Immature natural killer cell (primary cell): Measurements from ENCODE around the gene VILL. TPM values are rescaled to one million over a fixed set of nuclear protein-coding genes. Genes with fewer than 3 reads are reported as not detected.
A peak's percentile ranks its signal among the peaks of the same experiment; 100 is the strongest.

Experiments
- DNase-seq, 3 donors: peaks; one replicate each; pipeline ENCODE4 v3.0.0; 2022; ENCODE audit warnings: mixed read lengths in 1 of 3
- H3K27ac Mint-ChIP-seq, 6 donors: one replicate each; pipeline ENCODE4 v1.8.0; 2020; ENCODE audit warnings: mixed read lengths in 6 of 6, mild to moderate bottlenecking in 5 of 6, inconsistent platforms in 4 of 6, moderate library complexity in 3 of 6
- H3K27me3 Mint-ChIP-seq, 3 donors: one replicate each; pipeline ENCODE4 v1.8.0; 2020 to 2021; ENCODE audit warnings: low read depth in 3 of 3, mild to moderate bottlenecking in 3 of 3, mixed read lengths in 3 of 3, moderate library complexity in 3 of 3, inconsistent platforms in 1 of 3
- H3K36me3 Mint-ChIP-seq, 3 donors: one replicate each; pipeline ENCODE4 v1.8.0; 2020; ENCODE audit warnings: mixed read lengths in 3 of 3, inconsistent platforms in 2 of 3, mild to moderate bottlenecking in 2 of 3
- H3K4me1 Mint-ChIP-seq, 2 donors: one replicate each; pipeline ENCODE4 v1.8.0; 2020; ENCODE audit warnings: inconsistent platforms in 2 of 2, mild to moderate bottlenecking in 2 of 2, mixed read lengths in 2 of 2, moderate library complexity in 1 of 2
- H3K4me3 Mint-ChIP-seq, 5 donors: one replicate each; pipeline ENCODE4 v1.8.0; 2020; ENCODE audit warnings: mild to moderate bottlenecking in 5 of 5, mixed read lengths in 5 of 5, inconsistent platforms in 3 of 5, moderate library complexity in 3 of 5
- H3K9me3 Mint-ChIP-seq, 6 donors: one replicate each; pipeline ENCODE4 v1.8.0; 2020; ENCODE audit warnings: mild to moderate bottlenecking in 6 of 6, mixed read lengths in 6 of 6, inconsistent platforms in 4 of 6, moderate library complexity in 3 of 6
- polyA plus RNA-seq, 3 donors: library from polyadenylated mRNA; unstranded; fragments of 300-500 nt; fragmentation: Illumina TruSeq; gene quantifications; one replicate each; pipeline ENCODE4 v1.2.3, GENCODE V29; 2021

VILL gene
- polyA plus RNA-seq, 3 donors from 2014 or later, result 12.9 to 15.7 (median 14.6) TPM

DNA sequence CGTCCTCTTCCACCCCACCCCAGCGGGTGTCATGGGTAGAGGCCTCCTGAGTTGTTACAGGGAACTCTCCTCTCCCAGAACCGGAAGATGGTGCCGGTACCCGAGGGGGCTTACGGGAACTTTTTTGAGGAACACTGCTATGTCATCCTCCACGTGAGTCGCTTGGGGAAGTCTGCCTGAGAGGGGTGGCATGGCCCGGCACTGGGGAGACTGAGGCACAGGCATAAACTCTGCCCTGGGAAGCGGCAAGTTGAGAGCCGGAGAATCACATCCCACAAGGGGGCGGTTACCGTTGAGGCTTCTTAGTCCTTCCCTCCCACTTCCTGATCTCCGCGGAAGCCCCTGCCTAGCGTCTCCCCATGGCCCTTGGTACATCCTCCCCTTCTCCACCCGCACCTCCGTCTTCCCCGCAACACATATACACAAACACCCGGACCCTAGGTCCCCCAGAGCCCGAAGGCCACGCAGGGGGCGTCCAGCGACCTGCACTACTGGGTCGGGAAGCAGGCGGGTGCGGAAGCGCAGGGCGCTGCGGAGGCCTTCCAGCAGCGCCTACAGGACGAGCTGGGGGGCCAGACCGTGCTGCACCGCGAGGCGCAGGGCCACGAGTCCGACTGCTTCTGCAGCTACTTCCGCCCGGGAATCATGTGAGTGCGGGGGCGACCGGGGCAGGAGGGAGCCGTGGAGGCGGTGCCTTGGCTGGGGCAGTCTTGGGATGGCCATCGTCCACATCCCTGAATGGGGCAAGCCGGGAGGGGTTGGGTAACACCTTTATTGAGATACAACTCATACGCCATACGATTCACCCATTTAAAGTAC is 3.4 kb downstream of the VILL start:
- Mint-ChIP-seq H3K36me3 (peaks cover 5 to 9% (median 8%) of the 10 kb centered on the region in 3 donors), H3K4me1 (peaks cover 53% of the 10 kb centered on the region in 2 donors), H3K9me3 (no peaks in the 10 kb centered on the region), H3K27ac (peak overlapping the region; percentile 91 to 97 (median 94)), H3K4me3 (peak overlapping the region; percentile 95 to 97 (median 97)), H3K27me3 (peaks cover 2 to 3% (median 2%) of the 10 kb centered on the region in 3 donors)
- DNase-seq, result peak; percentile 64 to 71 (median 70)

- Mint-ChIP-seq H3K27ac (peak overlapping the region; percentile 91 to 97 (median 94)), H3K9me3 (no peaks in the 10 kb centered on the region), H3K36me3 (peaks cover 5 to 9% (median 8%) of the 10 kb centered on the region in 3 donors), H3K4me1 (peaks cover 58% of the 10 kb centered on the region in 2 donors), H3K27me3 (peaks cover 0 to 4% (median 3%) of the 10 kb centered on the region in 3 donors), H3K4me3 (peak overlapping the region; percentile 95 to 97 (median 97))
- no peak for DNase-seq
Measured at GRCh38 chr3:37994639-37994972, 4.0 kb downstream of the VILL start.

- peak overlapping the region in 3 of 5 donors; percentile 11 to 97 (median 97) for H3K4me3 Mint-ChIP-seq
- DNase-seq, result no peak
- H3K27ac Mint-ChIP-seq, result peak overlapping the region; percentile 85 to 94 (median 92)
- peaks cover 58% of the 10 kb centered on the region in 2 donors for H3K4me1 Mint-ChIP-seq
- H3K9me3 Mint-ChIP-seq, result no peaks in the 10 kb centered on the region
- H3K36me3 Mint-ChIP-seq, result peaks cover 5 to 9% (median 8%) of the 10 kb centered on the region in 3 donors
- peaks cover 0 to 5% (median 4%) of the 10 kb centered on the region in 3 donors for H3K27me3 Mint-ChIP-seq
Measured at GRCh38 chr3:37995652-37996641, 5.4 kb downstream of the VILL start.

DNA sequence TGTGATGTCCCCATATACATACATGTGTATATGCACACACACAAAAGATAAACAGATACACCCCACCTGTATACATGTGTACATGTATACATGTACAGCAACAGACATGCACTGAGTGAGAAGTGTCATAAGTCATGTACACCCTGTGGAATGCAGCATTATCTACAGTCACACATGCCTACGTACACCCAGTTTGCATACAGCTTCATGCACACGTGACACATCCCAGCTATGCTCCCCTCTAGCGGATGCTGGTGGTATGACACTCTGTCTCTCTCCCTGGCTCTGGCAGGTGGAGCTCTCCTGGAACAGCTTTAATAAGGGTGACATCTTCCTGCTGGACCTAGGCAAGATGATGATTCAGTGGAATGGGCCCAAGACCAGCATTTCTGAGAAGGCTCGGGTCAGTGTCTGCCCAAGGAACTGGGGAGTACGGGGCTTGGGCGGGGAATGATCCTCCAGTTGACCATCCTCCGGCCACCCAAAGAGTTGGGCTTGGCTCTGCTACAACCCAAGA is 6.3 kb downstream of the VILL start:
- Mint-ChIP-seq H3K4me3 (peak overlapping the region; percentile 56 to 72 (median 62)), H3K4me1 (peaks cover 58% of the 10 kb centered on the region in 2 donors), H3K9me3 (no peaks in the 10 kb centered on the region), H3K36me3 (peaks cover 5 to 9% (median 8%) of the 10 kb centered on the region in 3 donors), H3K27me3 (peaks cover 0 to 5% (median 4%) of the 10 kb centered on the region in 3 donors), H3K27ac (peak overlapping the region; percentile 67 to 94 (median 90))
- DNase-seq, result peak; percentile 72 to 79 (median 73)

DNA sequence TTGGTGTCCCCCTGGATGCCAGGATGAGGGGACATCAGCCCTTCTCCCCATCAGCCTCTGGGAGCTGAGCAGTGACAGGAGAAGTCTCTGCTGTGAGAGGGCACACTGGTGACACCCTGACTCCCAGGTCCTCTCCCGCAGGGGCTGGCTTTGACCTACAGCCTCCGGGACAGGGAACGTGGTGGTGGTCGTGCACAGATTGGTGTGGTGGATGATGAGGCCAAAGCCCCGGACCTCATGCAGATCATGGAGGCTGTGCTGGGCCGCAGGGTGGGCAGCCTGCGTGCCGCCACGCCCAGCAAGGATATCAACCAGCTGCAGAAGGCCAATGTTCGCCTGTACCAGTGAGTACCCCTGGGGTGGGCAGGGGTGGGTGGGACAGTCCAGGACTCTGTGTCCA is 6.8 kb downstream of the VILL start:
- H3K9me3 Mint-ChIP-seq, result no peaks in the 10 kb centered on the region
- peak overlapping the region in 5 of 6 donors; percentile 85 to 94 (median 91) for H3K27ac Mint-ChIP-seq
- H3K27me3 Mint-ChIP-seq, result peaks cover 0 to 5% (median 4%) of the 10 kb centered on the region in 3 donors
- peaks cover 5 to 9% (median 8%) of the 10 kb centered on the region in 3 donors for H3K36me3 Mint-ChIP-seq
- H3K4me1 Mint-ChIP-seq, result peaks cover 58% of the 10 kb centered on the region in 2 donors
- peak overlapping the region in 1 of 5 donors; percentile 72 for H3K4me3 Mint-ChIP-seq
- DNase-seq, result no peak

GRCh38 chr3:37997791-37998370 is 7.3 kb downstream of the VILL start:
- Mint-ChIP-seq H3K4me1 (peaks cover 57 to 58% of the 10 kb centered on the region in 2 donors), H3K4me3 (peak overlapping the region in 1 of 5 donors; percentile 72), H3K36me3 (peaks cover 5 to 9% (median 8%) of the 10 kb centered on the region in 3 donors), H3K27me3 (peaks cover 0 to 5% (median 4%) of the 10 kb centered on the region in 3 donors), H3K27ac (peak overlapping the region; percentile 90 to 98 (median 95)), H3K9me3 (no peaks in the 10 kb centered on the region)
- no peak for DNase-seq

DNA sequence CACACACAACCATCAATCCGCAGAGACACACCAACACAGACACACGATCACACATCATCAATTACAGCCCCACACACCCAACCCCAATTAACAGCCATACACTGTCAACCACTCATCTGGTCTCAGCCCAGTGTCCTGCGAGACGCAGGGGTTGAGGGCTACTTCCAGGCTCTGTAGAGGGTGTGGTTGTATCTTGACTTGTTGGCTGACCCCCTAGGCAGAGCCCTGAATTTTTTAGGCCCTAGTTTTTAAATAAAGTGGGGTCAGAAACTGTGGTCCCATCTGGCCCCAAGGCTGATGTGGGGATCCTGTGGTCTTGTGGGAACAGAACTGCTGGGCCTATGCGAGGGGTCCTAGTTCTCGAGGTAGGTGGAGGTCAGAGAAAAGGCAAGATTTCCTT is 9.2 kb downstream of the VILL start:
- DNase-seq, result no peak
- H3K4me1 Mint-ChIP-seq, result peaks cover 44 to 49% of the 10 kb centered on the region in 2 donors
- peaks cover 5 to 14% (median 8%) of the 10 kb centered on the region in 3 donors for H3K36me3 Mint-ChIP-seq
- H3K27ac Mint-ChIP-seq, result peak overlapping the region; percentile 43 to 95 (median 83)
- peaks cover 0 to 4% (median 4%) of the 10 kb centered on the region in 3 donors for H3K27me3 Mint-ChIP-seq
- H3K9me3 Mint-ChIP-seq, result no peaks in the 10 kb centered on the region
- peak overlapping the region in 3 of 5 donors; percentile 46 to 59 (median 46) for H3K4me3 Mint-ChIP-seq

- peak overlapping the region in 5 of 6 donors; percentile 26 to 90 (median 50) for H3K27ac Mint-ChIP-seq
- peaks cover 5 to 16% (median 8%) of the 10 kb centered on the region in 3 donors for H3K36me3 Mint-ChIP-seq
- no peak for DNase-seq
- H3K27me3 Mint-ChIP-seq, result peaks cover 0 to 4% (median 4%) of the 10 kb centered on the region in 3 donors
- H3K4me3 Mint-ChIP-seq, result no peak overlapping the region
- H3K4me1 Mint-ChIP-seq, result peaks cover 40 to 48% of the 10 kb centered on the region in 2 donors
- H3K9me3 Mint-ChIP-seq, result no peaks in the 10 kb centered on the region
Measured at GRCh38 chr3:38000242-38000916, 9.8 kb downstream of the VILL start.

DNA sequence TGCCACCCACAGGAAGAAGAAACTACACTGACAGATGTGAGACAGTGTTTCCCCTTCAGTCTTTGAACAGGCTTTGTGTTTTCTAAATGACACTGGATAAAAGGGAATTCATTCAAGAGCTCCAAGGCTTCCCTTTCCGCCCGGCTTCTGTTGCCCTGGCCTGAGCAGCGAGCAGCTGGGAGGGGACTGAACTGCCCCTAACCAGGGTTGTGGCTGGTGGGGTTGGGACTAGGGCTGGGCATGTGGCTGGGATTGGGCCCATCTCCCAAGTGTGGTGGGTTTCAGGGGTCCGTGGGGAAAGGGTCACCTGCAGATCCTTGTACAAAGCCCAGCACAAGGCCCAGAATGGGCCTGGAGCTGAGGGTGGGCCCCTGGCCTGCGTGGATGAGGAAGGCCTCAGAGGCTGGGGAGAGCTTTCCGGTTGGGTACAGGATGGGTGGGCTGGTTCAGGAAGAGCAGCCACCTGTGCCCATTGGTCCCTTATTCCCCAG is 10.4 kb downstream of the VILL start:
- peaks cover 0 to 4% (median 4%) of the 10 kb centered on the region in 3 donors for H3K27me3 Mint-ChIP-seq
- H3K27ac Mint-ChIP-seq, result peak overlapping the region in 1 of 6 donors; percentile 40
- peaks cover 5 to 18% (median 8%) of the 10 kb centered on the region in 3 donors for H3K36me3 Mint-ChIP-seq
- H3K4me3 Mint-ChIP-seq, result no peak overlapping the region
- H3K4me1 Mint-ChIP-seq, result peaks cover 33 to 41% of the 10 kb centered on the region in 2 donors
- H3K9me3 Mint-ChIP-seq, result no peaks in the 10 kb centered on the region
- DNase-seq, result no peak

DNA sequence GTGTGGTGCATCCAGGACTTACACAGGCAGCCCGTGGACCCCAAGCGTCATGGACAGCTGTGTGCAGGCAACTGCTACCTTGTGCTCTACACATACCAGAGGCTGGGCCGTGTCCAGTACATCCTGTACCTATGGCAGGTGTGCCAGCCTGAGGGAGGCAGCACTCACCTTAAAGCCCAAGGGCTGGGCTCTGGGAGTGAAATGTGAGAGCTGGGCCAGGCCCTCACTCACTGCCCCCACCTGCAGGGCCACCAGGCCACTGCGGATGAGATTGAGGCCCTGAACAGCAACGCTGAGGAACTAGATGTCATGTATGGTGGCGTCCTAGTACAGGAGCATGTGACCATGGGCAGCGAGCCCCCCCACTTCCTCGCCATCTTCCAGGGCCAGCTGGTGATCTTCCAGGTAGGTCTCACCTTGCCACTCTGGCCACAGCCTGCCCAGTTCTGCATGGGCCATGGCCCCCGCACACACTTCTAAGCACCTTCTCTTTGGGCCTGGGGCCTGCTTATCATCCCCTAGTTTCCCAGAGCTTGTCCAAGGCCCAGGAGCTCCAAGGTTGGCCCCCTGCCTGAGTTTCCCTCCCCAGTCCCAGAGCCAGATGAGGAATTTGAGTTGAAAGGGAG is 11.0 kb downstream of the VILL start:
- no peak for DNase-seq
- H3K4me1 Mint-ChIP-seq, result peaks cover 28 to 37% of the 10 kb centered on the region in 2 donors
- H3K36me3 Mint-ChIP-seq, result peaks cover 4 to 14% (median 5%) of the 10 kb centered on the region in 3 donors
- H3K27ac Mint-ChIP-seq, result no peak overlapping the region
- no peaks in the 10 kb centered on the region for H3K9me3 Mint-ChIP-seq
- H3K27me3 Mint-ChIP-seq, result peaks cover 0 to 4% (median 4%) of the 10 kb centered on the region in 3 donors
- no peak overlapping the region for H3K4me3 Mint-ChIP-seq

DNA sequence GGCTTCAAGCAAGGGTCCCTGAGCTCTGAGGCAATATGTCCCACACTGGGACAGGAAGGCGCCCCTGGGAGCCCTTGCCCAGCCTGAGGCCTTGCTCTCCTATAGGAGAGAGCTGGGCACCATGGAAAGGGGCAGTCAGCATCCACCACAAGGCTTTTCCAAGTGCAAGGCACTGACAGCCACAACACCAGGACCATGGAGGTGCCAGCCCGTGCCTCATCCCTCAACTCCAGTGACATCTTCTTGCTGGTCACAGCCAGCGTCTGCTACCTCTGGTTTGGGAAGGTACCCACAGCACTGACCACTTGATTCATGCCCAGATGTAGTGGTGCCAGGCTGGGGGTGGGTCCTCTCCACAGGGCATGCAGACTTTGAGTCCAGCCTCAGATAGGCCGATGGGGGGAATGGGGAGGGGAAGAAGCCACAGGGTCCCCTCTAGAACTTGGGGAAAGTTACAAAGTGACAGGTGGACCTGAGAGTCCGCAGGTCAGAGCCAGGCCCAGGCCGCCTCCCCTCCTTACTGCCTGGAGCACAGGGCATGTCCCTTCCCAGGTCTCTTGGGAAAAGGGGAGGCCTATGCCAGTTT is 11.8 kb downstream of the VILL start:
- no peak overlapping the region for H3K27ac Mint-ChIP-seq
- H3K27me3 Mint-ChIP-seq, result peaks cover 0 to 4% (median 1%) of the 10 kb centered on the region in 3 donors
- peaks cover 0 to 9% (median 0%) of the 10 kb centered on the region in 3 donors for H3K36me3 Mint-ChIP-seq
- no peaks in the 10 kb centered on the region for H3K9me3 Mint-ChIP-seq
- peaks cover 21 to 29% of the 10 kb centered on the region in 2 donors for H3K4me1 Mint-ChIP-seq
- no peak for DNase-seq
- no peak overlapping the region for H3K4me3 Mint-ChIP-seq
